Mesenteric fat pad (tissue), 1 donor: Measurements from ENCODE around the gene MAT2A. TPM values are rescaled to one million over a fixed set of nuclear protein-coding genes. Genes with fewer than 3 reads are reported as not detected.
"Not testable (repeated sequence)": the region's sequence is repeated elsewhere in the genome, so short reads cannot be mapped to it uniquely, and the experiment has no call there.

Experiments
- DNase-seq: peaks from one replicate; pipeline ENCODE4 v3.0.0-alpha.2; 2020; ENCODE audit warnings: low spot score
- total RNA-seq: library from RNA; stranded (reverse); fragmentation: NEBNext Ultra II Directional; extraction: Animal tissue kit (Norgen Biotek cat#: 25700); gene quantifications from one replicate; pipeline ENCODE4 v1.2.1, GENCODE V29; 2021
- donor health status: DM: yes; HTN: yes; CAD: no.

MAT2A gene
- total RNA-seq, 1 donor from 2014 or later = 494 TPM

DNA sequence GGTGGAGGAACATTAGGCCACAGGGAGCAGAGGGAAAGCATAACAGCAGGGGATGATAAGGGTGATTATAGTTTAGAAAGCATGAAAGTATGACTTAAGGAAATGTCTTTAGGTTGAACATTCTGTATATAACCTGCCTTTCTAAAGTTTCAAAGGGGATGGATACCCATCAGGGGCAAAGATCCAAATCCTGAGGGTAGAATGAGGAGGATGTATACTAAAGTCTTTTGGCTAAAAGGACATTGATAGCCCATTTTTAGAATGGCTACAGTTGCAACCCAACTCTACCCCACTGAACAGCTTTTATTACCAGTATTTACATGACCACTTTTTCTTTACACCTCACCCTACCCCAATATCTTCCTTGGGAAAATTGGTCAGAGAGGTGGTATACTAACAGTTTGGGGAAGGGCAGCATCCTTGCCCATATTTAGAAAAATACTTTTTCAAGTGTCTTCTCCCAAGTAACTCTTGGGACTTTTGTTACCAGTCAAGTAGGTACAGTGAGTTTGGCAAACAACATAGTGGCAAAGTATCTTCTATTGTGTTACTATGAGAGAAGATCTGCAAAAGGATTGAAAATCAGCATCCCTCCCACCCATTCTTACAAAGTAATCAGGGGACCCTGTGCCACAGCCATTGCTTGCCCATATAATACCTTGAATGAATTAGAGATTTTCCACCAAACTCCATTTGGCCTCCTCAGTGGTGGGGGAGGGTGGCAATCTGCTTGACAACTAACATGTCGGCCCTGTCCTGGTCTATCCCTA, 8.3 kb downstream of the MAT2A start:
- no peak for DNase-seq

DNA sequence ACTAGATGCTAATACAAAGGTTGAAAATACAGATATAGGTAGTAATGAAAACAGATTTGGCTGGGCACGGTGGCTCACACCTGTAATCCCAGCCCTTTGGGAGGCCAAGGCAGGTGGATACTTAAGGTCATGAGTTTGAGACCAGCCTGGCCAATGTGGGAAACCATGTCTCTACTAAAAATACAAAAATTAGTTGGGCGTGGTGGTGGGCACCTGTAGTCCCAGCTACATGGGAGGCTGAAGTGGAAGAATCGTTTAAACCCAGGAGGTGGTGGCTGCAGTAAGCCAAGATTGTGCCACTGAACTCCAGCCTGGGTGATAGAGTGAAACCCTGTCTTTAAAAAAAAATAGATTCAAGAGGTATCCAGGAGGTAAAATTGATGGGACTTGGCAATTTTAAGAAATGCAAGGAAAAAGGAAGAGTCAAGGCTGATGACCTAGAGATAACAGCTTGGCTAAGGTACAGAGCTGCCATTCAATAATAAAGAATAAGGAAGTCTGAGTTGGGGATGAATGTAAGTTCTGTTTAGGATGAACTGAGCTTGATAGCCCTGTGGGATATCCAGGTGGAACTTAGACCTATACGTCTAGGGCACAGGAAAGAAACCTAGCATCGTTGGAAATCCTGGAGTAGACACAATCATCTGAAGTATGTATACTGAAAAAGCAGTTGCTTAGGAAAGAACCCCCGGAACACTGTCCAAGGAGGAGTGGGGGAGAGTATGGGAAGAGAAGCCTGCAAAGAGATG, 9.1 kb downstream of the MAT2A start:
- DNase-seq = no peak

DNA sequence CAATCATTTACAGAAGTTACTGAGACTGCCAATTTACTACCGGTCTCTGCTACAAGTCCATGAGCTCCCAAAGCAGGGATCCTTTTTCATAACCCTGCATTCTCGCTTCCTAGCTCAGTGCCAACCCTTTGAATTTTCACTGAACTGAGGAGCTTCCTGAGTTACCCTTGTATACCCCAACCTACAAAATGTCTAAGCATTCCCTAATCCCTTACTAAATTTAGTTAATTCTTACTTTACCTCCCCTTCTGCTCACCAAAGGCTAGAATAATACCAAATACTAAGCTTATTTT, 9.6 kb downstream of the MAT2A start:
- DNase-seq = no peak

DNA sequence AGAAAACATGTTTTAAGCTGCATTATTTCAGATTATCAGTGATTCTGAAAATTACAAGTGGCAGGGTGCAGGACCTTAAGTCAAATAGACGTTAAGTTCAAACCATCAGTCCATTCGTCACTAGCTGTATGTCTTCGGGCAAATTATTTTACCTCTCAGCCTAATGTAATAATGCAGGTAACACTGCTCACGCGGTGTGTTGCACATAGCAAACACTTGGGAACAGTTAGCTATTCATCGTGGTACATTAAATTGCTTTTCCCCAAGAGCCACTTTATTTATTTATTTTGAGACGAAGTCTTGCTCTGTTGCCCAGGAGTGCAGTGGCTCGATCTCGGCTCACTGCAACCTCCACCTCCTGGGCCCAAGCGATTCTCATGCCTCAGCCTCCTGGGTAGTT, 10.1 kb downstream of the MAT2A start:
- no peak for DNase-seq

DNA sequence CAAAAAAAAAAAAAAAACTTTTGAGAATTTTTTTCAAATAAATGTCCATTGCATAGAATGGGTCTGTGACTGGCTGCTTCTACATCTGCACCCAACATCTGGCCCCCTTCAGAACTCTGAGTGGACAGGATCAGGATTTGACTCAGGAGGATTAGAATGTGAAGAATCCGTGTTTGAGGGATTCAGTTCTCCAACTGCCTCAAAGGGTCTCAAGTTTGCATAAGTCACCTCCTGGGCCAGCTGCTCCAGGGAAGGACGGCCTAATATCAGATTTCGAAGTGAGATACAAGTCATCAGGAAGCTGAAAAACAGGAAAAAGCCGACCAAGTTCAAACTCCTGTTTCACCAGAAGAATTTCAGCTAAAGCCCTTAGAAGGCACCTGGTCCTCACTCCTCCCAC, 10.9 kb downstream of the MAT2A start:
- DNase-seq = no peak

DNA sequence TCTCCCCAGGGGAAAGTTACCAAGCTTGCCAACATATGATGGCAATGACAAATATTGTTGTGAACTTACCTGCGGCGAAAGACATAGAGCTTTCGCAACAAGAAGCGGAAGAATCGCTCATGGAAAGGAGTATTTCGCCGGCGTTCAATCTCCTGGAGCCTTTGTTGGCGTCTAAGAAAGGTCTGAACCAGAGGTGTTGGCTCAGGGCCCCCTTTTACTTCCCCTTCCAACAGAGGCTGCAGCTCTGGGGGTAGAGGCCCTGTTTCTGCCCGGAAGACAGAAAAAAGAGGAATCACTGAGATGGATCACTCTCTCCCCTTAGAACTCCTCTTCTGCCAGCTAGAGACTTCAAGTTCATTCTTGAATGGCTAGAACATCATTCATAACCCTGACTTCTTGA, 11.5 kb downstream of the MAT2A start:
- no peak for DNase-seq

DNA sequence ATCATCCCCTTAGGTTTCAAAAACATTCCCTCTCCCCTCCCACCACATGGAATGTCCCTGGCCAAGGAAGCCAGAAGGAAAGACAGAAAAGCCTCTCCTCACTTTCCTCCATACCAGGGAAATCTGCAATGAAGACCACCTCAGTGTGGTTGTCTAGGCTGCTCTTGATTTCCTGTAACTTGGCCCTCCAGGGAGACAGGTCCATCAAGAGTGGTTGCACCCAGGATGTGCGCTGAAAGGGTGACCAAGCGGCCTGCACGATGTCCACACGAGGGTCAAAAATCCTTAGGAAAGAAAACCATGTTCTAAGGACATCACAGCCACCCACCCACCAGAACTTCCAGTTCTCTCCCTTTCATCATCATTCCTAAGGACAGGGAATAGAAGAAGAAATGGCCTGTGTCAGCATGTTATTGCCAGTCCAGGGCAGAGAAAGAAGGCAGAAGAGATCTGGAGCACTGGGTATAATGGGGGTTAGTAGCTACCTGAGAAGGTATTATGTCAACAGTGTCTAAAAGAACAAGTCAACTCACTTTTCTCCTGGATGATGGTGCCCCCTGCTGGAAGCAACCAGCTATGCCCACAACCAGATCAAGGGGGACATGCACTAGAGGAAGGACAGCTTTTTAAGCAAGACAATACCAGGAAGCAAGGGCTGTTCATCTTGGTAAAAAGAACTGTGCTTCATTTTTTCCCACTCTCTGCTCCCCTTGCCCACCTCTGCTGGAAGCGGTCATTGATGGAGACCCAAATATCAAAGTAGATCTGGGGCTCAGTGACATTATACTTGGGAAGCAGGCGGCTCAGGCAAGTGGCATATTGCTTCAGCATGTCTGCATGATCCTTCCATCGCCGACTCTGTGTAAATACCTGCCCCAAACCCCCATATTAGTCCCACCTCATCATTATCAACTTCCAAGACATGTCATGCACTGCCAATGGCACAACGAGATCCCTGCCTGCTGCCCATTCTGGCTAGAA, 13.0 kb downstream of the MAT2A start:
- no peak for DNase-seq

DNA sequence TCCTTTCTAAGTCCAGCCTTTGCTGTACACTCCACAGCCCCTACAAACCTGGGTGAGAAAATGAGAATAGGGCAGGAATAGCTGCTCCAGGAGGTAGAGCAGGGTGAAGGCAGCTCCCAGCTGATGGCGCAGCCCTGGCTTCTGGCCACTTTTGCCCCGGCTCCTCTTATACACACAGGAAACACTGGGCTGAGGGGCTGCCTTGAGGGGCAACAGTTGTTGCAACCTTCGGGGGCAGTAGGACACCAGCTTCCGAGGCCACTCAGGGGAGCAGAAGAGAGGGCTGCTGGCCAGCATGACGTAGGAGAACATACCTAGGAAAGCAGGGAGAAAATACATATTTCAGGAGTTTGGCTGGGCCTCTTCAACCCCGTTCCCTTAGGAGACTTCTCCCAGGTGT, 14.2 kb downstream of the MAT2A start:
- no peak for DNase-seq

DNA sequence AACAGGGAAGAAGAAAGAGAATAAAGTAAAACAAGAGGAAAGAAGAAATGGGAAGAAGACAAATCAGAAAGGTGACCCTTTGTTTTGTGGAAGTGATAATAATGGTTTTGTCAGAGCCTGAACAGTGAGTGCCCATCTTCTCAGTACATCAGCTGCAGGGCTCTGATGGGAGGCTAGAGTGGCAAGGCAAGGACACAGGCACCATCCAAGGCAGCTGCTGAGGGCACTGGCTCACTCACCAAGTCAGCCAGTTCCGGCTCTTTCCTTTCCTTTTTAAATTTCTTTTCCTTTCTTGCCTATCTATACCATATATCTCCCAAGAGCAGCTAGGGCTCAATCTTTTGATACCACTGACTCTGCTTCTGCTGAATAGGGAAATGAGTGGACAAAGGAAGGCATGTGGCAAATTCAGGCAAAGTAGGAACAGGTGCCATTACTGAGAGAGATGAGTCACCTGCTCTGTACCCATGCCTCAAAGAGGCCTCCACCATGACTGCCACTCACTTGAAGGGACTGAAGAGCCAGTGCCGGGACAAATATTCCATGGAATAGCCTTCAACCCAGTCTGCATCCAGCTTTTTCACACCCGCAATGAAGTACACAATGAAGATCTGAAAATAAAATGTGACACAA, 16.1 kb downstream of the MAT2A start:
- no peak for DNase-seq

DNA sequence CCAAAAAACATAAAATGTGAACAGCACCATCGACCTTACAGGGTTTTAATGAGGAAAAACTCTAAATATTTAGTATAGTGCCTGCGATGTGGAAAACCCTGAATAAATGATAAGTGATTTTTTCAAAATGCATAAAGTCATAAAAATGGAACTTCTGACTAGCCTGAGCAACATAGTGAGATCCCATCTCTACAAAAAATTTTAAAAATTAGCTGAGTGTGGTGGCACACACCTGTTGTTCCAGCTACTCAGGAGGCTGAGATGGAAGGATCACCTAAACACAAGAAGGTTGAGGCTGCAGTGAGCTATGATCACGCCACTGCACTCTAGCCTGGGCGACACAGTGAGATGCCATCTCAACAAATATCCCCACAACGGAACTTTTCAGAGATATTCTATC, 18.2 kb downstream of the MAT2A start:
- no peak for DNase-seq

DNA sequence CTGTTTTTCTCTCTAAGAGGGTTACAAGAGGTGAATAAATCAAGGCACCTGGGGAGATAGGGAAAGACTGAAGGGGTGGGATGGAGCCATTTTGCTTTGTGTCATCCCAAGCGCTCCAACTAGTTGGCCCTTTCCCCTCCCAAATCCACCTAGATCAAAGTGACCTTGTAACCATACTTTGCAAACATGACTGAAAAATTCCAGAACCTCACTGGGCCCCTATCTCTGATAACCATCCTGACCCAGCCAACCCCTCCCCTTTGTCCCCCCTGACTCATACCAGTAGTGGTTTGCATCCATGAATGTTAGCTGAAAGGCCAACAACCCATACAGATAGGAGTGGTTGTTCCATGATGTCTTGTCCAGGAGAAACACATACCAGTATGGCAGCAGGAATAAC, 19.2 kb downstream of the MAT2A start:
- DNase-seq = no peak

DNA sequence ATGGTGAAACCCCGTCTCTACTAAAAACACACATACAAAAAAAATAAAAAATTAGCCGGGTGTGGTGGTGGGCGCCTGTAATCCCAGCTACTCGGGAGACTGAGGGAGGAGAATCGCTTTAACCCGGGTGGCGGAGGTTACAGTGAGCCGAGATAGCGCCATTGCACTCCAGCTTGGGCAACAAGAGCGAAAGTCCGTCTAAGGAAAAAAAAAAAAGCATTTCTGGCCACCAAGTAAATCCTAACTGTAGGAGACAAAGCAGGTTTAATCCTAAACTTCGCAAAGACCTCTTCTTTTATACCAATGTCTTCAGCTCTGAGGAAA, 21.4 kb downstream of the MAT2A start:
- DNase-seq = not testable (repeated sequence)

DNA sequence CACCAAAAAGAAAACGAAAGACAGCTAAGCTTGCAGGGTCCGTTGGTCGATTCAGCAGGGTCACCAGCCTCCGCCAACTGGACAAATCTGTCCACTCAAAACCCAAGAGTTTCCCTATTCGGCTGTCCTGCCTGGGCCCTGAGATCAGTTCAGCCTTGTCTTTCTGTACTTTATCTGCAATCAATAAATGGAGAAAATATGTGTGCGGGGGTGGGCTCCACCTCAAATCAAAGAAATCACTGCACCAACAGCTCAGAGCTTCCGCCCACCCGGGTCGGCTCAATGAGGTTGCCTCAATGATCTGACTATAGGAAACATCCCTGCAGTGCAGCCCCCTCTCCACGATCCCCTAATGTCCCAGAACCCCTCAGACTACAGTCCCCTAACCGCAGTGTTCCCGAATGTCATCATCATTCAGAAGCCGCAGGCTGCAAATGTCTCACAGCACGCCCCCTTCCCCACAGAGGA, 21.9 kb downstream of the MAT2A start:
- no peak for DNase-seq

DNA sequence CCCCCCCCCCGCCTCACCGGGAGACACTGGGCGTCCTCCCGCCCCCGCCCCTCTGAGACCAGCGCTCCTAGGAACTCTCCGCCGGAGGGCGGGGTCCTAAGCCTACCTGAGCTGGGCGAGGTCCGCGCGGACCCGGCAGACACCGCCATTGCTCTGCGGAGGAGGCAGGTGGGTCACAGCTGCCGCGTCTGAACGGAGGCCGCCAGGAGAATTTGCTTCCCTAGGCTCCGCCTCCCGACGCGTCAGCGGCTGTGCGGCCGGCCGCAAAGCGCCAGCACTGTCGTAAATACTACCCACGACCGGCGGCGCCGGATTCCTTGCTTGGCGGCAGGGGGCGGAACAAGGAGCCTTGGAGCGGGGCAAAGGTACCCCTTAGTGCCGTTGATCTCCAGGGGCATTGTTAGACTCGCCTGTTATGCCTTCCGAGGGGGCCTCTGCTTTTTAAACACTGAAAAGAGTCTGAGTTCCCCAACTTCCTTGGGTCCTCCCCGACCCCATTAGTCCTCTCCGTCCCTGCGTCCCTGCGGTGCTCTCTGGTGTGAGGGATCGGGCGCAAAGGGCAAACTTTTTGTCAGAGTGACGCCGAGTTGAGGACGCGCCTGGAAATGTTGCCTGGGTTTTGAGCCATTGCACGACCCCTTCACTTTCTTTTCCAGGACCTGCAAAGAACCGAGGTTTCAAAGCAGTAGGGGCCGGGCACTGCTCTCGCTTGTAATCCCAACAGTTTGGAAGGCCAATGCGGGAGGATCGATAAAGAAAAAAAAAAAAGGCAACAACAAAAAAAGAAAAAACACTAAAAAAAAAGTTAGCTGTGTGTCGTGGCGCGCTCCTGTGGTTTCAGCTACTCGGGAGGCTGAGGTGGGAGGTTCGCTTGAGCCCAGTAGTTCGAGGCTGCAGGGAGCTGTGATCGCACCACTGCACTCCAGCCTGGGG, 22.6 kb downstream of the MAT2A start, which contains the start of gene GGCX:
TSS of gene GGCX (minus strand) at position 214 of the 933 bp plus-strand sequence. CDS start at position 149, 65 bp downstream.
- DNase-seq = peak; percentile 99

DNA sequence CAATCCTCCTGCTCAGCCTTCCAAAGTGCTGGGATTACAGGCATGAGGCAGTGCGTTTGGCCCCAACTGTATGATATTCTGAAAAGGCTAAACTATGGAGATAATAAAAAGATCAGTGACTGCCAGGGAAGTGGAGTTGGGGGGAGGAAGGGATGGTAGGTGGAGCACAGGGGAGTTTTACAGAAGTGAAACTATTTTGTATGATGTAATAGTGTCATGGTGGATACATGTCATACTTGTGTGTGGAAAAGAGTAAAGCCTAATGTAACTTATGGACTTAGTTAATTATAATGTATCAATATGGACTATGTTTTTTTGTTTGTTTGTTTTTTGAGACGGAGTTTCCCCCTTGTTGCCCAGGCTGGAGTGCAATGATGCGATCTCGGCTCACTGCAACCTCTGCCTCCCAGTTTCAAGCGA, 25.2 kb downstream of the MAT2A start:
- DNase-seq = no peak

DNA sequence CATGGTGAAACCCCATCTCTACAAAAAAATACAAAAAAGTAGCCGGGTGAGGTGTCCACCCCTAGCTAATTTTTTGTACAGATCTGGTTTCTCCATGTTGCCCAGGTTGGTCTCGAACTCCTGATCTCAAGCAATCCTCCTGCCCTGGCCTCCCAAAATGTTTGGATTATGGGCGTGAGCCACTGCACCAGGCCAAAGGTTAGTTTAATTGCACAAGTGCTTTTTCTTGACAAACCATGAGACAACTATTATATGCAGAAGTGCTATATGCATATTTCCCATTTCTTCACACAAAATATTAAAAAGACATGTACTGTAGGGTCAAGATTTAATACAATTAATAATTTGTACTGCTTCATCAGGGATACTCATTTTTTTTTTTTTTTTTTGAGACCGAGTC, 27.3 kb downstream of the MAT2A start:
- DNase-seq = no peak

DNA sequence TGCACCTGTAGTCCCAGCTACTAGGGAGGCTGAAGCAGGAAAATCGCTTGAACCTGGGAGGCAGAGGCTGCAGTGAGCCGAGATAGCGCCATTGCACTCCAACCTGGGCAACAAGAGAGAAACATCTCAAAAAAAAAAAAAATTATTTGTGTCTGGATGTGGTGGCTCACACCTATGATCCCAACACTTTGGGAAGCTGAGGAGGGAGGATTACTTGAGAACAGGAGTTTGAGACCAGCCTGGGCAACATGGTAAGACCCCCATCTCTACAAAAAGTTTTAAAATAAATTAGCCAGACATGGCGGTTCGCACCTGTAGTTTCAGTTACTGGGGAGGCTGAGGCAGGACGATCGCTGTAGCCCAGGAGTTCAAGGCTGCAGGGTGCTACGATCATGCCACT, 36.8 kb downstream of the MAT2A start:
- no peak for DNase-seq

DNA sequence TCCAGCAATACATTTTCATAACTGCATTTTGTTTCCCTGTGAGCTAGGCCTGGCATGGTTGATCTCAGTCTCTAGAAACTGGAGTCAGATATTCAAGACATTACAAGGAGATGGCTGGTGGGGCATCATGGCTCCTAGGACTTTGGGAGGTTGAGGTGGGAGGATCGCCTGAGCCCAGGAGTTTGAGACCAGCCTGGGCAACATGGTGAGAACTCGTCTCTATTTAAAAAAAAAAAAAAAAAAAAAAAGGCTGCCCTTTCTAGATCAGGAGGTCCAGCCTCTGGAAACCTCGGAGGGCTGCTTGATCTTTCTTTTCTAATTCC, 38.1 kb downstream of the MAT2A start:
- DNase-seq = no peak

DNA sequence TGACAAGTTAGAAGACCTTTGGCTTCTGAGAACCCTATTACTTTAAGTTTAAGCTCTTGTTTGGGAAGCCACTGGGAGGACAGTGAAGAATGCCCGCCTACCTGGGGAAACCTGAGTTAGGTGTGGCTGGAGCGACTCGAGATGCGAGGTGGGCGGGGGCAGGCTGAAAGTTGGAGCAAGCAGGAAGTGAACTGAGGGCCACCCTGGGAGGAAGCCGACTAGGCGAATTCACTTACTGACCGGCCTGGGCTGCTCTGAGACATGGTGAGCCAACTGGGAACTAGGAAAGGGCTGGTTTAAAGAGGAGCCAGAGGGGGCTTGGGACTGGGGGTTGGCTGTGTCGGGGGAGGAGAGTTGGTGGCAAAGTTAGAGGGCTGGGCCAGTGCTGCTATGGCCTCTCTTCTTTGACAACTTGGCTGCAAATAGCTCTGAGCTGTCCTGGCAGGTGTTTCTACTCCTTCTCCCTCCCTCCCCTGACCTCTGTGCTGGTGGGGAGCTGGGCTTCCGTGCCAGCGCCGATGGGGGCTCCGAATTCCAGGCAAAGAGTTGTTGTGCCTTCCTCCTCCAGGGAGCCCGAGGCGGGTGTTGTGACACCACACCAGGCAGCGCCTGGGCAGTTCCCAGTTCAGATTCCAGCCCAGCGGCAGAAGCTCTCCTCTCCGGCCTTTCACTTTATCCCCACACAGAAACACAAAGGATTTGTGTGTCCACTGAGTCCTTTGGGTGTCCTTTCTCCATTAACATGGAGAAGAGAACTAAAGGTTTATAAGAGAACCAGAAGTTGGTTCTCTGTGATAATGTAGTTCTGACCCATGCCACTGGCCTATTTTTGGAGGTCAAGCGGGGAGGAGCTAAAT, 38.6 kb downstream of the MAT2A start, which contains the start of gene VAMP8:
TSS of gene VAMP8 (plus strand) at position 201 of the 857 bp plus-strand sequence. CDS start at position 262, 61 bp downstream.
- no peak for DNase-seq
